HEK293 (cell line): ENCODE data around the gene WHRN.
A peak's percentile ranks its signal among the peaks of the same experiment; 100 is the strongest.

Experiments
- CTCF ChIA-PET: fragments of 350-600 bp; formaldehyde crosslinking; extraction: SDS; loops from one replicate; lab custom pipeline; 2021; ENCODE audit warnings: antibody characterized with exemption; lab: Yijun Ruan, JAX
- POLR2A ChIA-PET: fragments of 300-600 bp; formaldehyde crosslinking; extraction: SDS; loops from one replicate; lab custom pipeline; 2020; ENCODE audit warnings: antibody characterized with exemption, inconsistent platforms; lab: Yijun Ruan, JAX
- H3K27ac ChIP-seq: fragments of 200-500 bp; sonication (Bioruptor generic); 2 replicates; pipeline ENCODE4 v1.5.1; 2014; ENCODE audit warnings: low read depth, low read length, control low read depth, inconsistent platforms; ENCODE audit errors: extremely low read depth
- H3K36me3 ChIP-seq, 2 experiments: fragments of 200-500 bp in 1 of 2; sonication (Bioruptor generic) in 1 of 2; 1 replicate in 1 of 2; 2 replicates in 1 of 2; pipeline ENCODE4 v1.5.1; 2014 to 2017; ENCODE audit warnings: inconsistent platforms in 2 of 2, low read length in 2 of 2; ENCODE audit not compliant: control insufficient read depth in 2 of 2, insufficient read depth in 1 of 2
- H3K4me1 ChIP-seq: fragments of 200-500 bp; sonication (Bioruptor generic); 2 replicates; pipeline ENCODE4 v1.5.1; 2014; ENCODE audit warnings: mild to moderate bottlenecking, low read length, inconsistent platforms; ENCODE audit not compliant: control insufficient read depth, insufficient read depth
- H3K4me3 ChIP-seq: 2 replicates; pipeline ENCODE4 v1.5.1; 2011; ENCODE audit warnings: low read depth, mild to moderate bottlenecking, control low read depth, low read length, moderate library complexity
- H3K9me3 ChIP-seq: fragments of 200-500 bp; sonication (Bioruptor generic); 2 replicates; pipeline ENCODE4 v1.5.1; 2014; ENCODE audit warnings: low read depth, low read length, inconsistent platforms; ENCODE audit not compliant: control insufficient read depth, insufficient read depth
- BCL11B ChIP-seq: fragments of 450-650 bp; formaldehyde crosslinking; IDR thresholded peaks from 2 replicates; pipeline ENCODE4 v1.5.1; 2016; ENCODE audit warnings: low read depth, missing biosample characterization, missing genetic modification characterization
- HOXA7 ChIP-seq: sonication (generic); formaldehyde crosslinking; IDR thresholded peaks from 2 replicates; pipeline ENCODE4 v1.8.1; 2022; ENCODE audit warnings: missing genetic modification reagents, borderline replicate concordance
- HOXC10 ChIP-seq: sonication (generic); formaldehyde crosslinking; IDR thresholded peaks from 2 replicates; pipeline ENCODE4 v1.8.1; 2023; ENCODE audit warnings: mild to moderate bottlenecking, missing genetic modification reagents
- OVOL3 ChIP-seq: fragments of 450-650 bp; formaldehyde crosslinking; IDR thresholded peaks from 2 replicates; pipeline ENCODE4 v1.5.1; 2016; ENCODE audit warnings: missing biosample characterization, missing genetic modification characterization
- ZBTB7A ChIP-seq: fragments of 450-650 bp; formaldehyde crosslinking; IDR thresholded peaks from 2 replicates; pipeline ENCODE4 v1.5.1; 2016; ENCODE audit warnings: low read depth, missing biosample characterization, missing genetic modification characterization
- ZNF133 ChIP-seq: fragments of 450-650 bp; formaldehyde crosslinking; IDR thresholded peaks from 2 replicates; pipeline ENCODE4 v1.5.1; 2016; ENCODE audit warnings: missing biosample characterization, missing genetic modification characterization
- ZNF19 ChIP-seq: fragments of 450-650 bp; formaldehyde crosslinking; IDR thresholded peaks from 2 replicates; pipeline ENCODE4; 2016; ENCODE audit warnings: missing biosample characterization, missing genetic modification characterization, low read depth
- ZNF302 ChIP-seq: fragments of 450-650 bp; formaldehyde crosslinking; IDR thresholded peaks from 2 replicates; pipeline ENCODE4 v1.5.1; 2016; ENCODE audit warnings: missing biosample characterization, missing genetic modification characterization, low read depth
- ZNF394 ChIP-seq: fragments of 450-650 bp; formaldehyde crosslinking; IDR thresholded peaks from 2 replicates; pipeline ENCODE4 v1.5.1; 2016; ENCODE audit warnings: missing biosample characterization, missing genetic modification characterization, mild to moderate bottlenecking, moderate library complexity, borderline replicate concordance
- ZNF514 ChIP-seq: fragments of 450-650 bp; formaldehyde crosslinking; IDR thresholded peaks from 2 replicates; pipeline ENCODE4 v1.5.1; 2016; ENCODE audit warnings: missing biosample characterization, missing genetic modification characterization
- ZNF530 ChIP-seq: fragments of 450-650 bp; formaldehyde crosslinking; IDR thresholded peaks from 2 replicates; pipeline ENCODE4 v1.5.1; 2016; ENCODE audit warnings: low read depth, missing biosample characterization, missing genetic modification characterization
- ZNF610 ChIP-seq: fragments of 450-650 bp; formaldehyde crosslinking; IDR thresholded peaks from 2 replicates; pipeline ENCODE4 v1.5.1; 2016; ENCODE audit warnings: missing biosample characterization, missing genetic modification characterization, borderline replicate concordance
- ZNF654 ChIP-seq: fragments of 450-650 bp; formaldehyde crosslinking; IDR thresholded peaks from 2 replicates; pipeline ENCODE4 v1.5.1; 2016; ENCODE audit warnings: low read depth, missing biosample characterization, missing genetic modification characterization
- ZNF664 ChIP-seq: fragments of 450-650 bp; formaldehyde crosslinking; IDR thresholded peaks from 2 replicates; pipeline ENCODE4 v1.5.1; 2016; ENCODE audit warnings: missing biosample characterization, missing genetic modification characterization
- ZNF768 ChIP-seq: fragments of 450-650 bp; formaldehyde crosslinking; IDR thresholded peaks from 2 replicates; pipeline ENCODE4 v1.5.1; 2018; ENCODE audit warnings: missing biosample characterization, mild to moderate bottlenecking, missing genetic modification characterization
- ZNF792 ChIP-seq: fragments of 450-650 bp; formaldehyde crosslinking; IDR thresholded peaks from 2 replicates; pipeline ENCODE4 v1.5.1; 2016; ENCODE audit warnings: missing biosample characterization, missing genetic modification characterization
- TF ChIP-seq, protein P1 (sequence below): fragments of 450-650 bp; IDR thresholded peaks from 2 replicates; pipeline ENCODE4 v1.5.1; 2018; ENCODE audit warnings: missing biosample characterization, missing genetic modification characterization
- TF ChIP-seq, protein P2 (sequence below): fragments of 450-650 bp; formaldehyde crosslinking; IDR thresholded peaks from 2 replicates; pipeline ENCODE4 v1.5.1; 2016; ENCODE audit warnings: missing biosample characterization, missing genetic modification characterization
- TF ChIP-seq, protein P3 (sequence below): fragments of 450-650 bp; formaldehyde crosslinking; IDR thresholded peaks from 2 replicates; pipeline ENCODE4 v1.5.1; 2017; ENCODE audit warnings: missing biosample characterization, missing genetic modification characterization

Gene WHRN

DNA sequence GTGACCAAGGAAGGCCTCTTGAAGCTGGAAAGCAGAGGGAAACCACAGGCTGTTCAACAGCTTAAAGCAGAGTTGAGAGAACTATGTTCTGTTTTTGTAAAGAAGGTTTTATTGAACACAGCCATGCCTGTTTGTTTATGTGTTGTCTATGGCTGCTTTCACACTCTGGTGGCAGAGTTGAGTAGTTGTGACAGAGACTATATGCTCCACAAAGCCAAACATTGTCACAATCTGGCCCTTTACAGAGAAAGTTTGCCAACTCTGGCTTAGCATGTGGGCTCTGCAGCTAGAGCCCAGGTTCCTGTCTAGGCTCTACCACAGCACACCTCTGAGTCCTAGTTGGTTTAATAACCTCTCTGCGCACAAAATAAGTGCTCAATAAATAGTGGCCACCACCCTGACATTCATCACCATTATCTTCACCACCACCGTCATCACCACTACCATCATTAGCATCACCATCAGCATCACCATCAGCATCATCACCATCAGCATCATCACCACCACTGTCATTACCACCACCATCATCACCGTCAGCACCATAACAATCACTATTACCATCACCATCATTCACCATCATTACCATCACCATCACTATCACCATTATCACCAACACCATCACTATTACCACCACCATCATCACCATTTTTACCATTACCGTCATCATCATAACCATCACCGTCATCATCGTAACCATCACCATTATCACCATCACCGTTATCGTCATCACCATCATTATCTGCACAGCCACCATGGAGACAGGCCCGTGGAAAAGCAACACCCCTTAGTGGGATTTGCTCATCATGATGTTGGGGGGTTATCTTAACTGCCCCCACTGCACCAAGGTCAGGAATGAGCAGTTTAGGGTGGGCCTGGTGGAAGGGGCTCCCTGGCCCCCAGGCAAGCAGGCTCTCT, 135.8 kb downstream of the WHRN start:
- no peaks in the 10 kb centered on the region for H3K36me3 ChIP-seq
- TF ChIP-seq ZNF394 (tag by site-specific recombination) (no peak), ZNF664 (tag by site-specific recombination) (peak; percentile 72; the same call in 1 of the 2 replicates), ZNF133 (tag by site-specific recombination) (no peak), ZNF792 (no peak), ZNF514 (tag by site-specific recombination) (no peak)
- TF ChIP-seq, protein P1, sequence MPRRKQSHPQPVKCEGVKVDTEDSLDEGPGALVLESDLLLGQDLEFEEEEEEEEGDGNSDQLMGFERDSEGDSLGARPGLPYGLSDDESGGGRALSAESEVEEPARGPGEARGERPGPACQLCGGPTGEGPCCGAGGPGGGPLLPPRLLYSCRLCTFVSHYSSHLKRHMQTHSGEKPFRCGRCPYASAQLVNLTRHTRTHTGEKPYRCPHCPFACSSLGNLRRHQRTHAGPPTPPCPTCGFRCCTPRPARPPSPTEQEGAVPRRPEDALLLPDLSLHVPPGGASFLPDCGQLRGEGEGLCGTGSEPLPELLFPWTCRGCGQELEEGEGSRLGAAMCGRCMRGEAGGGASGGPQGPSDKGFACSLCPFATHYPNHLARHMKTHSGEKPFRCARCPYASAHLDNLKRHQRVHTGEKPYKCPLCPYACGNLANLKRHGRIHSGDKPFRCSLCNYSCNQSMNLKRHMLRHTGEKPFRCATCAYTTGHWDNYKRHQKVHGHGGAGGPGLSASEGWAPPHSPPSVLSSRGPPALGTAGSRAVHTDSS: peak; percentile 76
- TF ChIP-seq, all 188 proteins: peak for 2
- Histone ChIP-seq H3K4me1 (no peaks in the 10 kb centered on the region), H3K9me3 (no peaks in the 10 kb centered on the region), H3K27ac (no peak overlapping the region), H3K4me3 (no peak overlapping the region)
- ChIA-PET POLR2A (interaction anchor here (0.6 to 1.5 kb wide), 2 partner anchors 21 to 374 kb away, joined by 3 to 4 read pairs; no protein-coding TSS in a partner anchor), CTCF (interaction anchor here (1.2 kb wide), 1 partner anchor 30 kb away, joined by 4 read pairs; no protein-coding TSS in a partner anchor)

DNA sequence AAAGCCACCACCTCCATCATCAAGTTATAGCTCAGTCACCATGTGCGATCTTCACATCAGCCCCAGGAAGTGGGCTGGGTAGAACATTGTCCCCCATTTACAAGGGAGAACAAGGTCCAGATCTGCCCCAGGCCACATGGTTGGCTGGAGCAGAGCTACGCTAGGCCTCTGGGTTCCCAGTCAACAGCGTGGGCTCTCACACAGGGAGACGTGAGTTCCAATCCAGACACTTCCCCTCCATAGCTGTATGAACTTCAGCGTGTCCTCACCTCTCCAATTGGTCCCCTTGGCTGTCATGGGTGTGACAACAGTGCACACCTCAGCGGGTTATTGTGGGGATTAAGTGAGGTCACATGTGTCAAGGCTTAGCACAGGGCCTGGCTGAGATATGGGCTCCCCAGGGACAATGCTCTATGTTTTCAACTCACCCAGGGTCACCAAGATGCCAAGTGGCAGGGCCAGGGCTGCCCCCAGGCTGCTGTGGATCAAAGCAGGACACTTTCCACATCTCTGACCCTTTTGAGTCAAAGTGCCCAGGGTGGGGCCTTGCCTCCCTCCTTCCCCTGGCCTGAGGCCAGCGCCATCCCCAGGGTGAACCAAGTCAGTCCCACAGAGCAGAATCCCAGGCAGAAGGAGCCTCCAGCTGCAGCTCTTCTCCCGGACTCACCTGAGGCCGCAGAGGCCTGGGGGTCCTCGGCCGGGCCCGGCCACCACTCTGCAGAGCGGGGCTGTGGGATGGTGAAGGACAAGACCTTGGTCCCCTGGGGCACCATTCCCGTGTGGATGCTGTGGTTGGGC, 137.3 kb downstream of the WHRN start:
- H3K4me1 ChIP-seq: no peaks in the 10 kb centered on the region
- CTCF ChIA-PET: interaction anchor here (0.6 to 1.2 kb wide), 7 partner anchors 13 to 1430 kb away, joined by 3 to 4 read pairs (median 3); no protein-coding TSS in a partner anchor
- no peaks in the 10 kb centered on the region for H3K9me3 ChIP-seq
- H3K27ac ChIP-seq: no peak overlapping the region
- TF ChIP-seq, protein P2, sequence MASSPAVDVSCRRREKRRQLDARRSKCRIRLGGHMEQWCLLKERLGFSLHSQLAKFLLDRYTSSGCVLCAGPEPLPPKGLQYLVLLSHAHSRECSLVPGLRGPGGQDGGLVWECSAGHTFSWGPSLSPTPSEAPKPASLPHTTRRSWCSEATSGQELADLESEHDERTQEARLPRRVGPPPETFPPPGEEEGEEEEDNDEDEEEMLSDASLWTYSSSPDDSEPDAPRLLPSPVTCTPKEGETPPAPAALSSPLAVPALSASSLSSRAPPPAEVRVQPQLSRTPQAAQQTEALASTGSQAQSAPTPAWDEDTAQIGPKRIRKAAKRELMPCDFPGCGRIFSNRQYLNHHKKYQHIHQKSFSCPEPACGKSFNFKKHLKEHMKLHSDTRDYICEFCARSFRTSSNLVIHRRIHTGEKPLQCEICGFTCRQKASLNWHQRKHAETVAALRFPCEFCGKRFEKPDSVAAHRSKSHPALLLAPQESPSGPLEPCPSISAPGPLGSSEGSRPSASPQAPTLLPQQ (tag by site-specific recombination): no peak
- no peak for TF ChIP-seq ZNF654
- TF ChIP-seq OVOL3: no peak
- TF ChIP-seq HOXA7: no peak
- TF ChIP-seq, protein P3, sequence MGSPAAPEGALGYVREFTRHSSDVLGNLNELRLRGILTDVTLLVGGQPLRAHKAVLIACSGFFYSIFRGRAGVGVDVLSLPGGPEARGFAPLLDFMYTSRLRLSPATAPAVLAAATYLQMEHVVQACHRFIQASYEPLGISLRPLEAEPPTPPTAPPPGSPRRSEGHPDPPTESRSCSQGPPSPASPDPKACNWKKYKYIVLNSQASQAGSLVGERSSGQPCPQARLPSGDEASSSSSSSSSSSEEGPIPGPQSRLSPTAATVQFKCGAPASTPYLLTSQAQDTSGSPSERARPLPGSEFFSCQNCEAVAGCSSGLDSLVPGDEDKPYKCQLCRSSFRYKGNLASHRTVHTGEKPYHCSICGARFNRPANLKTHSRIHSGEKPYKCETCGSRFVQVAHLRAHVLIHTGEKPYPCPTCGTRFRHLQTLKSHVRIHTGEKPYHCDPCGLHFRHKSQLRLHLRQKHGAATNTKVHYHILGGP (tag by site-specific recombination): no peak
- no peak for TF ChIP-seq ZNF302 (tag by site-specific recombination)
- TF ChIP-seq, all 188 proteins: peak for 0
- Histone ChIP-seq H3K36me3 (no peaks in the 10 kb centered on the region), H3K4me3 (no peak overlapping the region)
- POLR2A ChIA-PET: interaction anchor here (0.8 to 1.5 kb wide), 2 partner anchors 14 to 19 kb away, joined by 3 read pairs; no protein-coding TSS in a partner anchor

DNA sequence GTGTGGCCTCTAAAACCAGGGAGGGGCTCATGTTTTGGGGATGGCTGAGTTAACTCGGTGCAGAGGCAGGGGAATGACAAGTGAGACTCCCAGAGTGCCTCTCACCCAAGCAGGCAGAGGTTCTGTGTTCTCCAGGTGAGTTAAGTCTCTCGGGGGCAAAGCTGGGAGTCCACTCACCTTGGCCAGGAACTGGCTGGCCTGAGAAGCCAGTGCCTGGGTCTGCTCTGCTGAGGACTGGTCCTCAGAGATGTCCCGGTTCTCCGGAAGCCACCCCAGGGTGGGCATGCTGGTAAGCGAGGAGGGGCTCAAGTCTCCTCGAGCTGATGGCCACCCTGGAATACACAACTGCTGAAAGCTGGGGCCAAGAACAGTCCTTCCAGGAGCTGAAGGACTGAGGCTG, 137.9 kb downstream of the WHRN start:
- no peak for TF ChIP-seq ZNF19
- TF ChIP-seq ZNF768 (tag by site-specific recombination): no peak
- TF ChIP-seq ZBTB7A (tag by site-specific recombination): no peak
- TF ChIP-seq ZNF610 (tag by site-specific recombination): no peak
- no peak for TF ChIP-seq HOXC10 (CRISPR knock-in tag)
- TF ChIP-seq ZNF530 (tag by site-specific recombination): no peak
- no peak for TF ChIP-seq BCL11B (tag by site-specific recombination)
- ChIA-PET CTCF (interaction anchor here (0.6 to 1.0 kb wide), 8 partner anchors 12 to 1429 kb away, joined by 3 to 4 read pairs (median 3); no protein-coding TSS in a partner anchor), POLR2A (interaction anchor here (1.0 kb wide), 1 partner anchor 23 kb away, joined by 3 read pairs; no protein-coding TSS in a partner anchor)
- H3K9me3 ChIP-seq: no peaks in the 10 kb centered on the region
- H3K4me3 ChIP-seq: no peak overlapping the region
- no peaks in the 10 kb centered on the region for H3K4me1 ChIP-seq
- H3K36me3 ChIP-seq: no peaks in the 10 kb centered on the region
- H3K27ac ChIP-seq: no peak overlapping the region
